Heart left ventricle (tissue), 16 donors: ENCODE results near the gene CCL22. TPM values are rescaled to one million over a fixed set of nuclear protein-coding genes. Genes with fewer than 3 reads are reported as not detected.
"Not testable (repeated sequence)": the region's sequence is repeated elsewhere in the genome, so short reads cannot be mapped to it uniquely, and the experiment has no call there.

Source experiments
- ATAC-seq, 4 donors: fragments of 200-7000 bp; cut with Tn5 transposase; one replicate each; pipeline ENCODE4 v1.9.1; 2020 to 2022; ENCODE audit warnings: moderate library complexity in 4 of 4, mild to moderate bottlenecking in 3 of 4, moderate number of reproducible peaks in 1 of 4
- DNase-seq, 5 donors: peaks; one replicate each; pipeline ENCODE4 v3.0.0-alpha.2; 2020
- H3K27ac ChIP-seq, 12 donors: fragments of 200-600 bp; sonication (generic) in 4 of 12; one replicate each; pipeline versions ENCODE4 v1.5.0 to v1.8.0; 2016 to 2022; ENCODE audit warnings: mild to moderate bottlenecking in 2 of 12
- H3K27me3 ChIP-seq, 9 donors: fragments of 200-600 bp; sonication (generic) in 2 of 9; one replicate each; pipeline versions ENCODE4 v1.5.1 to v1.8.0; 2016 to 2022; ENCODE audit warnings: mild to moderate bottlenecking in 3 of 9
- H3K36me3 ChIP-seq, 9 donors: fragments of 200-600 bp; sonication (generic) in 2 of 9; one replicate each; pipeline versions ENCODE4 v1.5.0 to v1.8.0; 2018 to 2022; ENCODE audit warnings: mild to moderate bottlenecking in 2 of 9
- H3K4me1 ChIP-seq, 12 donors: fragments of 200-600 bp; sonication (generic) in 4 of 12; one replicate each; pipeline versions ENCODE4 v1.5.0 to v1.8.0; 2016 to 2022; ENCODE audit warnings: mild to moderate bottlenecking in 3 of 12
- H3K4me3 ChIP-seq, 12 donors: fragments of 200-600 bp; sonication (generic) in 4 of 12; one replicate each; pipeline versions ENCODE4 v1.5.0 to v1.8.0; 2017 to 2022; ENCODE audit warnings: mild to moderate bottlenecking in 9 of 12, moderate library complexity in 4 of 12
- H3K9me3 ChIP-seq, 12 donors: fragments of 200-600 bp; sonication (generic) in 4 of 12; one replicate each; pipeline versions ENCODE4 v1.5.0 to v1.8.0; 2016 to 2022; ENCODE audit warnings: mild to moderate bottlenecking in 1 of 12
- POLR2A ChIP-seq, 2 donors: fragments of 450-650 bp; IDR thresholded peaks; one replicate each; pipeline ENCODE4 v1.6.1; 2017; ENCODE audit warnings: antibody characterized with exemption in 2 of 2, mild to moderate bottlenecking in 2 of 2, moderate library complexity in 2 of 2
- WGBS, 4 donors: extraction: QIAGEN DNeasy Blood & Tissue Kit in 2 of 4; methylation state at CpG; one replicate each; pipeline versions ENCODE4 v1.1.5 to v1.1.7; 2013 to 2018; 5-methylcytosine and 5-hydroxymethylcytosine counted together
- intact Hi-C, 10 donors: fragments of 100-400 bp; cut with DNase I; formaldehyde crosslinking; loops; one replicate each; pipeline versions ENCODE4 v1.11.1 to v1.14.2; 2022
- polyA plus RNA-seq, 2 donors: library from polyadenylated mRNA; stranded (reverse); fragments of 200-250 nt; gene quantifications; one replicate each; pipeline ENCODE4 v1.2.3, GENCODE V29; 2013
- total RNA-seq, 9 donors: library from RNA; depleted of rRNA in 2 of 9; stranded (reverse); fragments of >200 nt in 2 of 9; fragmentation: NEBNext Ultra II Directional in 3 of 9; extraction: Animal tissue kit (Norgen Biotek cat#: 25700) in 3 of 9; gene quantifications; one replicate each; pipeline versions ENCODE4 v1.1.0 to v1.2.4, GENCODE V29; 2016 to 2023
- TF ChIP-seq, protein P1 (sequence below), 12 donors: fragments of 200-600 bp; sonication (generic) in 4 of 12; IDR thresholded peaks; one replicate each; pipeline versions ENCODE4 v1.5.0 to v1.8.0; 2018 to 2022; ENCODE audit warnings: antibody characterized with exemption in 12 of 12, mild to moderate bottlenecking in 5 of 12
- donor health status: ischemic (EF 13 %, LVEDD 7.1; RV severe dilation, severe dysfunction).
- donor health status: healthy with polysubstance abuse.
- donor health status: DM: no; HTN: yes; CAD: no.
- donor health status: DM: no; HTN: no; CAD: no.
- donor health status: ischemic (EF 25% LVEDD 6.9; RV normal size, moderate dysfunction).
- donor health status: ischemic (EF 25% LVEDD 5.7; RV mildly dilated, moderate dysfunction).
- donor health status: healthy.
- donor health status: DM: yes; HTN: yes; CAD: no.
- donor health status: ischemic (EF 35%, LVEDD 5.7; RV mildly dilated, moderate dysfunction).
- donor health status: nonischemic (EF 11% LVEDD 7.7; RV severe dilation, severe dysfunction).
- donor health status: DM: yes; HTN: yes; CAD: no.
- donor health status: PGD.
- donor health status: ischemic (EF 29% LVEDD 5.4; RV normal size, mild dysfunction).
- donor health status: nonischemic (EF 23%, LVEDD 6.1; RV moderate dilation, normal function).

CCL22 gene
- total and polyA plus RNA-seq, 11 donors = 0.06 to 0.24 (median 0.12) TPM; not detected in 5

DNA sequence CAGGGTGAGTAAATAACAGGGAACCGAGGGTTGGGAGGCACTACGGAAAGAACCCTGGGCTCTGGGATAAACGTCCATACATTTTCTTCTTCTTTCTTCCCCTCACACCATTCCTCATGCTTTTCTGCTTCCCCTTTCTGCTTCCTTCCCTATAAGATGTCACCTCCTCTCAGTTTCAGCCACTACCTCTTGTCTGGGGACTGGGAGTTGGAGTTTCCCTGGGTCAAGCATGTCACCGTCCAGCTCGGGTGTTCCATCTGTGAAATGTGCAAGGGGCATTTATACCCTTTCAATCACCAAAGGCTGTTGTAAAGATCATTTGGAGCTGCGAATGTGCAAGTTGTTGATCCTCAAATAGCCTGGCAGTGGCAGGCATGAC is 17.5 kb upstream of the CCL22 start:
- no peak for ATAC-seq
- H3K36me3 ChIP-seq = no peaks in the 10 kb centered on the region
- H3K27ac ChIP-seq = no peak overlapping the region
- no peak for DNase-seq
- H3K4me1 ChIP-seq = peaks cover 0 to 23% (median 0%) of the 10 kb centered on the region in 12 donors
- H3K27me3 ChIP-seq = no peaks in the 10 kb centered on the region
- intact Hi-C loops = no loop called here
- TF ChIP-seq, protein P1, sequence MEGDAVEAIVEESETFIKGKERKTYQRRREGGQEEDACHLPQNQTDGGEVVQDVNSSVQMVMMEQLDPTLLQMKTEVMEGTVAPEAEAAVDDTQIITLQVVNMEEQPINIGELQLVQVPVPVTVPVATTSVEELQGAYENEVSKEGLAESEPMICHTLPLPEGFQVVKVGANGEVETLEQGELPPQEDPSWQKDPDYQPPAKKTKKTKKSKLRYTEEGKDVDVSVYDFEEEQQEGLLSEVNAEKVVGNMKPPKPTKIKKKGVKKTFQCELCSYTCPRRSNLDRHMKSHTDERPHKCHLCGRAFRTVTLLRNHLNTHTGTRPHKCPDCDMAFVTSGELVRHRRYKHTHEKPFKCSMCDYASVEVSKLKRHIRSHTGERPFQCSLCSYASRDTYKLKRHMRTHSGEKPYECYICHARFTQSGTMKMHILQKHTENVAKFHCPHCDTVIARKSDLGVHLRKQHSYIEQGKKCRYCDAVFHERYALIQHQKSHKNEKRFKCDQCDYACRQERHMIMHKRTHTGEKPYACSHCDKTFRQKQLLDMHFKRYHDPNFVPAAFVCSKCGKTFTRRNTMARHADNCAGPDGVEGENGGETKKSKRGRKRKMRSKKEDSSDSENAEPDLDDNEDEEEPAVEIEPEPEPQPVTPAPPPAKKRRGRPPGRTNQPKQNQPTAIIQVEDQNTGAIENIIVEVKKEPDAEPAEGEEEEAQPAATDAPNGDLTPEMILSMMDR (IDR thresholded peaks at IDR 0.05) = no peak
- TF ChIP-seq POLR2A (IDR thresholded peaks at IDR 0.05) = no peak
- peaks cover 0 to 10% (median 0%) of the 10 kb centered on the region in 12 donors for H3K9me3 ChIP-seq
- no peak overlapping the region for H3K4me3 ChIP-seq
- 85 to 91% (median 86%) methylated on average over 6 of the region's 6 CpGs for WGBS, 4 donors

DNA sequence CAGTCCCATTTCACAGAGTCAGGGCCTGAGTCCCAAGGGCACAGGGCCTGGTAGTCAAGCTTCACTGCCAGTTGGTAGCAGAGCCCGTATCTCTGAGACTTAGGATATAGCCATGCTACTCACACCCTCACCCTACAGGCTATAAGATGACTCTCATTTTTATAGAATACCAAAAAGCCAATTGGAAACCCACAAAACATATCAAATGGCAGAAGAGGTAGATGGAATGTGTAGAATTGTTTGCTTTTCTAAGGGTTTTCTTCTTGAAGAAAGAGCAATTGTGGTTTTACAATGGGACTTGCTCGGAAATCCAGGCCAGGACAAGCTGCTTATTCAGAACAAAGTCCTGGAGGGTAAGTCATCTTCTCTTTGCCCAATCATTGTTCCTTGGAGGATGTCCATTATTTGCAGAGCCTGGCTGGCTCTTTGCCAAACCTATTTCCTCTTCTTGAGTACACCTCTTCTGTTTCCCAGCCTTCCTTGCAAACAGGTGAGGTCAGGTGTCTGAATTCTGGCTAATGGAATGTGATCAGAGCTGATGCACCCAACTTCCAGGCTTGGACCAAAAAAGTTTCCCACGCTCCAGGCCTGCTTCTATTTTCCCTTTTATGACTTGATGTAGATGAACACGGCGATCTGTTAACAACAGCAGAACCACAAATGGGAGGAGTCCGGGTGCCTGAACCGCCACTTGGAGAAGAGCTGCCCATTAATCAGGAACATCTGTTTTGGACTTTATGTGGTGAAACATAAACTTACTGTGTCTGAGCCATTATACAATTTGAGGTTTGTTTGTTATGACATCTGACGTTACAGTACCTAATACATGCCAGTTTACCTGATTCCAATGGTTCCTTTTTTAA is 16.9 kb upstream of the CCL22 start:
- H3K36me3 ChIP-seq = no peaks in the 10 kb centered on the region
- no peak overlapping the region for H3K27ac ChIP-seq
- H3K27me3 ChIP-seq = no peaks in the 10 kb centered on the region
- DNase-seq = no peak
- no peak for ATAC-seq
- H3K4me3 ChIP-seq = no peak overlapping the region
- peaks cover 0 to 23% (median 0%) of the 10 kb centered on the region in 12 donors for H3K4me1 ChIP-seq
- no peak for TF ChIP-seq POLR2A (IDR thresholded peaks at IDR 0.05)
- TF ChIP-seq, protein P1 (IDR thresholded peaks at IDR 0.05) = no peak
- peaks cover 0 to 10% (median 0%) of the 10 kb centered on the region in 12 donors for H3K9me3 ChIP-seq
- 75 to 79% (median 76%) methylated on average over 8 of the region's 8 CpGs for WGBS, 4 donors
- intact Hi-C loops = no loop called here

DNA sequence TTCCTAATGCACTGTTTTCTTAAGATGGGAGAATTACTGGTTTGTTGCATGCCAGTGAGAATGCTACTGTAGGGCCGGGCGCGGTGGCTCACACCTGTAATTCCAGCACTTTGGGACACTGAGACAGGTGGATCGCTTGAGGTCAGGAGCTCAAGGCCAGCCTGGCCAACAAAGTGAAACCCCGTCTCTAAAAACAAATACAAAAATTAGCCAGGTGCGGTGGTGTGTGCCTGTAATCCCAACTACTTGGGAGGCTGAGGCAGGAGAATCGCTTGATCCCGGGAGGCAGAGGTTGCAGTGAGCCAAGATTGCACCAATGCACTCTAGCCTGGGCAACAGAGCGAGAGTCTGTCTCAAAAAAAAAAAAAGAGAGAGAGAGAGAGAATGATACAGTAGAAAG is 16.0 kb upstream of the CCL22 start:
- H3K4me3 ChIP-seq, H3K9me3 ChIP-seq, H3K36me3 ChIP-seq, H3K27ac ChIP-seq, intact Hi-C loops, H3K27me3 ChIP-seq, DNase-seq, ATAC-seq: not testable (repeated sequence)
- 89 to 97% (median 95%) methylated on average over 9 of the region's 9 CpGs for WGBS, 4 donors
- H3K4me1 ChIP-seq = peaks cover 0 to 23% (median 0%) of the 10 kb centered on the region in 12 donors

DNA sequence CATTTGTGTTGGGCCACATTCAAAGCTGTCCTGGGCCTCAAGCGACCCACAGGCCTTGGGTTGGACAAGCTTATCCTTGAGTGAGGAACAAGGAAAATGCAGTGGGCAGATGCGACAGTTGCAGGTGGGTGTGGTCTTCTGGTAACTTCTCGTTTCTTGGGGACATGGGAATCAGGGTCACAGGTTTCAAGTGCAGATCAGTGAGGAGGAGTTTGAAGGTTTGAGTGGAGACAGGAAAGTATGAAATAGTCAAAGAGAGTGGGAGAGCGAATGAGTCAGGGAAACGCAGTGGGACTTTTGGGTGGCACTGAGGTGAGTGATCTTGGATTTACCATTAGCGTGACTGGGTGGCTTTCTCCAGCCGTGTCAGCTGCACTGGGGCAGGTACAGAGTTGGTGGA is 15.4 kb upstream of the CCL22 start:
- H3K4me3 ChIP-seq = no peak overlapping the region
- peaks cover 0 to 6% (median 0%) of the 10 kb centered on the region in 12 donors for H3K9me3 ChIP-seq
- WGBS, 4 donors = 88 to 91% (median 89%) methylated on average over 7 of the region's 7 CpGs
- intact Hi-C loops = no loop called here
- TF ChIP-seq POLR2A (IDR thresholded peaks at IDR 0.05) = no peak
- TF ChIP-seq, protein P1 (IDR thresholded peaks at IDR 0.05) = no peak
- H3K27me3 ChIP-seq = no peaks in the 10 kb centered on the region
- ATAC-seq (no peak), DNase-seq (no peak)
- peaks cover 0 to 23% (median 0%) of the 10 kb centered on the region in 12 donors for H3K4me1 ChIP-seq
- H3K36me3 ChIP-seq = no peaks in the 10 kb centered on the region
- no peak overlapping the region for H3K27ac ChIP-seq

DNA sequence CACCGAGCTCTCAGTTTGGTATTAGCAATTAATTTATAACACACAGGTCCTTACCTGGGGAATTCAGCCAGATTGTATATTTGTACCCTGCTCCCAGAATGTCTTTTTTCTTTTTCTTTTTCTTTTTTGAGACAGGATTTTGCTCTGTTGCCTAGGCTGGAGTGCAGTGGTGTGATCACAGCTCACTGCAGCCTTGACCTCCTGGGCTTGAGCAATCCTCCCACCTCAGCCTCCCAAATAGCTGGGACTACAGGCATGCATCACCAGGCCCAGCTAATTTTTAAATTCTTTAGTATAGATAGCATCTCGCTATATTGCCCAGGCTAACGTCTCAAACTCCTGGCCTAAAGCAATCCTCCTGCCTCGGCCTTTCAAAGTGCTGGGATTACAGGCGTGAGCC is 14.5 kb upstream of the CCL22 start:
- H3K27ac ChIP-seq, H3K36me3 ChIP-seq, H3K27me3 ChIP-seq, intact Hi-C loops, H3K9me3 ChIP-seq, ATAC-seq, H3K4me3 ChIP-seq, DNase-seq: not testable (repeated sequence)
- H3K4me1 ChIP-seq = peaks cover 0 to 27% (median 0%) of the 10 kb centered on the region in 12 donors
- WGBS, 4 donors = 91 to 96% (median 94%) methylated on average over 5 of the region's 5 CpGs
